ENCODE measurements around the gene DIP2A.

DIP2A gene

DNA sequence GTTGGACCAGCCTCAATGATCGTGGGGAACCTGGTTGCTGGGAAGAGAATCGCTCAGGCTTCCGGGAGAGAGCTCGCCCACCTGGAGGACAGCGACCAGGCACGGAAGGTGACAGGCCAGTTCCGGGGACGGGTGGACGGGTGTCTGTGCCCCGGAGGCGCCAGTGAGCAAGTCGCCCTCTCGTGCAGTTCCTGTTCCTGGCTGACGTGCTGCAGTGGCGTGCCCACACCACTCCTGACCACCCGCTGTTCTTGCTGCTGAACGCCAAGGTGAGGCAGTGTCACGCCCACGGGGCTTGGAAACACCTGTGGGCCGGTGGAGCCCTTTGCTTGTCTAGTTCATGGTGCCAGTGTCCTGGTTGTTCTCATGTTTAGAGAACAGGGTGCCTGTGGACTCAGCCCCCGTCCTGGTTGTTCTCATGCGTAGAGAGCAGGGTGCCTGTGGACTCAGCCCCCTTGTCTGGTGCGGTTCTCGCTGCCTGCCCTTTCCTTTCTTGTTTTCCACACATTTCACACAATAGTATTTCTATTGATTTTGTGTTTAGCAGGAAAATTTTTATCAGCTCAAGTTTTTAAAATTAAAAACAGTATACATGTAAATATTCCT is 93.0 kb downstream of the DIP2A start:
- TF ChIP-seq POLR2A (IDR thresholded peaks at IDR 0.05; ENCODE audit: extremely low read depth, insufficient read length) (no peak), CTCF (IDR thresholded peaks at IDR 0.05; ENCODE audit: low read depth, low read length) (no peak)
- peak; percentile 41 for DNase-seq (ENCODE audit: low read depth)
- no peak overlapping the region for H3K4me3 ChIP-seq (ENCODE audit: low read depth, low read length)

GRCh38 chr21:46552274-46552673 is 93.6 kb downstream of the DIP2A start:
- H3K4me3 ChIP-seq (ENCODE audit: low read depth, low read length), result no peak overlapping the region
- DNase-seq (ENCODE audit: low read depth), result peak; percentile 50
- TF ChIP-seq CTCF (IDR thresholded peaks at IDR 0.05; ENCODE audit: low read depth, low read length), result no peak
- no peak for TF ChIP-seq POLR2A (IDR thresholded peaks at IDR 0.05; ENCODE audit: extremely low read depth, insufficient read length)
- TF ChIP-seq MYC (IDR thresholded peaks at IDR 0.05; ENCODE audit: low read depth, low read length), result peak; percentile 18; the same call in 1 of the 2 replicates
- TF ChIP-seq MAX (IDR thresholded peaks at IDR 0.05; ENCODE audit: low read depth, low read length), result no peak

DNA sequence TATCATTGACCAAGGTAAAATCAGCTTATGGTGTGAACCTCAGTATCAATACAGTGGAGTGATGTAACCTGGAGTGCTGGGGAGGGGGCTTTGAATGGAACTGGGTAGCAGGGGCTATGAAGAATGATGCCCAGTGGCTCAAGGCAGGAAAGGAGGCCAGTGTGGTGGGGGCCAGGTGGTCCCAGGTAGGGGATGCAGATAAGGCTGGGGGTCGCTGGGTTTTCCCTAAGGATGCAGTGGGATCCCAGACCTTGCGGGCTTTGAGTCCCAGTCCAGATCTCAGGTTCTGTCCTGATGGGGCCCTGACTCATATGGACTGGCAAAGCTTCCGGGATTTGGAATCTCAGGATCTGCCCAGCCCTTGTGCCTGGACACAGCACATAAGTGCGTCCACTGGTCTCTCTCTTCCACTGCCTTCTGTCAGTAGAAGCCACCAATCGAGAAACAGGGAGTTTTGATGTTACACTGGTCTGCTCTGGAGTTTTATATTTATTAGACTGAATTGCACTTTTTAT is 94.2 kb downstream of the DIP2A start:
- no peak for DNase-seq (ENCODE audit: low read depth)
- TF ChIP-seq POLR2A (IDR thresholded peaks at IDR 0.05; ENCODE audit: extremely low read depth, insufficient read length), result no peak
- TF ChIP-seq MAX (IDR thresholded peaks at IDR 0.05; ENCODE audit: low read depth, low read length), result no peak
- no peak for TF ChIP-seq MYC (IDR thresholded peaks at IDR 0.05; ENCODE audit: low read depth, low read length)
- TF ChIP-seq CTCF (IDR thresholded peaks at IDR 0.05; ENCODE audit: low read depth, low read length), result no peak
- no peak overlapping the region for H3K4me3 ChIP-seq (ENCODE audit: low read depth, low read length)

DNA sequence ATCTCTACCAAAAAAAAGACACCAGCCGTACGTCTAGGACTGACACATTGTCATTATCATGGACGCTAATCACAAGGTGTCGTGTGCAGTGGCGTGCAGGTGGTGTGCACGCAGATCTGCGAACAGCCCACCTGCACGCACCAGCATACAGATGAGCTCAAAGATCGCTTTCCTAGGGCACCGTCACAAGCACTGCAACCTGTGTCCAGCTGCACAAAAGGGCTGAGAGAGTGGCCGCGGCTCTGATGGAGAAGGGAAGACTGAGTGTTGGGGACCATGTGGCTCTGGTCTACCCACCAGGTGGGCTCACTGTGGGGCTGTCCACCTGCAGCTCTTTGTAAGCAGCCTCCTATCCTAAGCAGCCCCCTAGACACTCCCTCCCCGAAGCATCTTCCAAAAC is 95.3 kb downstream of the DIP2A start:
- TF ChIP-seq CTCF (IDR thresholded peaks at IDR 0.05; ENCODE audit: low read depth, low read length) (no peak), MAX (IDR thresholded peaks at IDR 0.05; ENCODE audit: low read depth, low read length) (no peak), POLR2A (IDR thresholded peaks at IDR 0.05; ENCODE audit: extremely low read depth, insufficient read length) (no peak), MYC (IDR thresholded peaks at IDR 0.05; ENCODE audit: low read depth, low read length) (no peak)
- no peak for DNase-seq (ENCODE audit: low read depth)
- H3K4me3 ChIP-seq (ENCODE audit: low read depth, low read length), result no peak overlapping the region

- no peak for TF ChIP-seq MYC (IDR thresholded peaks at IDR 0.05; ENCODE audit: low read depth, low read length)
- no peak for TF ChIP-seq MAX (IDR thresholded peaks at IDR 0.05; ENCODE audit: low read depth, low read length)
- TF ChIP-seq POLR2A (IDR thresholded peaks at IDR 0.05; ENCODE audit: extremely low read depth, insufficient read length), result no peak
- no peak for TF ChIP-seq CTCF (IDR thresholded peaks at IDR 0.05; ENCODE audit: low read depth, low read length)
- no peak for DNase-seq (ENCODE audit: low read depth)
- H3K4me3 ChIP-seq (ENCODE audit: low read depth, low read length), result no peak overlapping the region
These were observed 95.9 kb downstream of the DIP2A start for GRCh38 chr21:46554431-46555224.

All from NB4 (cell line).